NCI-H1436 treated with DMSO at 0.1 percent for 48 hours (cell line): ENCODE results near the gene PRKAR1A.
"Not testable (repeated sequence)": the region's sequence is repeated elsewhere in the genome, so short reads cannot be mapped to it uniquely, and the experiment has no call there.

ENCODE experiments used
- DNase-seq: peaks from one replicate; lab custom pipeline; 2025; lab: John Stamatoyannopoulos, UW

PRKAR1A gene

GRCh38 chr17:68579194-68579927 lies 67.1 kb downstream of the PRKAR1A start:
- DNase-seq: no peak

DNA sequence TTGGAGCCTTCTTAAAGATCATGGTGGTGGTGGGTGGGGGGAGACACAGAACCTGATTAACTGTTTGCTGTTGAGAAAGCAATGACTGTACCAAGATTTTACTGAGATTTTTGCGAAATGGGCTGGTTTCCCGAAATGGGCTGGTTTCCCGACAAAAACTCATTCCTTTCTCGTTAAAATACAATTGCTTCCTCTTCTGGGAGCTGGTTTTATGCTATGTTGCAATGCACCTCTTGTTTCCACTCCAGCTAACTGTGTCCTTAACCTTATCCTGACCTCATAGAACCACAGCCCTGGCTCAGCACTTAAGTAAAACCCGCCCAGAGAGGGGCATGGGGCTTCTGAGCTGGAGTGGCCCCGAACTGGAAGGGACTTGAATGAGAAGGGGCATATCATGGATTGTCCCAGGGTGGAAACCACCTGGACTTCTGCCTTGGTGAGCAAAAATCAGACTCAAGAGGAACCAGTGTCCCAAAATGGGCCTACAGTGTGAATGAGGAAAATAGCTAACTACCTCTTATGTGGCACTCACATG lies 68.1 kb downstream of the PRKAR1A start:
- DNase-seq: no peak

- DNase-seq: no peak
Measured at GRCh38 chr17:68581863-68582645, 69.8 kb downstream of the PRKAR1A start.

DNA sequence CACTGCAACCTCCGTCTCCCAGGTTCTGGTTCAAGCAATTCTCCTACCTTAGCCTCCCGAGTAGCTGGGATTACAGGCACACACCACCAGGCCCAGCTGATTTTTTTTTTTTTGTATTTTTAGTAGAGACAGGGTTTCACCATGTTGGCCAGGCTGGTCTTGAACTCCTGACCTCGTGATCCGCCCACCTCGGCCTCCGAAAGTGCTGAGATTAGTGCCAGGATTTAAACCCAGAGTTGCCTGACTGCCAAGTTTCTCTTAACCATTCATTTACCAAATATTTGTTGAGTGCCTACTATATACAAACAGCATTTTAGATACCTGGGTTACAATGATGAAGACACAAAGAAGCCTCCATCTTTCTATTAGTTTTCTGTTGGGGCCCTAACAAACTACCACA lies 70.6 kb downstream of the PRKAR1A start:
- not testable (repeated sequence) for DNase-seq

DNA sequence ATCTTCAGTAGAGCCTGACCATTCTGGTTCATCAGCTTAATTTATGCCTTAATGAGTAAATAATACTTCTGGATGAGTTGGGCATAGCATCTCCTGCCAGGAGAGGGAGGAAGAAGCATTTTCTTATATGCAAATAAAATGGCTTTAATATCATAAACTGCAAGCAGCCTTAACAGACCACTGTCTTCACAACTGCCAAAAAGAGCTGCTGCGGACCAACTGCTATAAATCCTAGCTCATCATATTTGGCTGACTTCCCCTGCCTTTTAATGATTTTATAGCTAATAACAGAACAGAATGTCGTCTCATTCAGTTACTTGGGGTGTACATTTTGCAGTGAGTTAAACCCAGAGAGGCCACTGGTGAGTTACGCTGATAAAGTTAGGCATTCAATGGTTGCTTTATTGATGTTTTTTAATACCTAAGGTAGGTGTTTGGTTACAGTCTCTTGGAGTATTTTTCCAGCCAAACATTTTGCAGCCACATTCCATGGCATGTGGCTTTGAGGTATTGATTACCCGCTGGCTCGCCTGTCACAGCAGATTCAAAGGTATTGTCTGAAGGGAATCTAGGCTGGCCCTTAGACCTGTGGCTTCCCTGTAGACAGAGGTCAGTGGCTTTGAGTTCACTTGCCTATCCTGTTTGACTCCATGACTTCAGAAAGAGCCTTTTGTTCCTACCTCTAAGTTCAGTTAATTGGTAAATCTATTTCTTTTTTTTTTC lies 72.5 kb downstream of the PRKAR1A start:
- no peak for DNase-seq

- no peak for DNase-seq
Measured at GRCh38 chr17:68585643-68586042, 73.4 kb downstream of the PRKAR1A start.

GRCh38 chr17:68587026-68587425 lies 74.8 kb downstream of the PRKAR1A start:
- no peak for DNase-seq

- no peak for DNase-seq
Measured at GRCh38 chr17:68587847-68588246, 75.6 kb downstream of the PRKAR1A start.

DNA sequence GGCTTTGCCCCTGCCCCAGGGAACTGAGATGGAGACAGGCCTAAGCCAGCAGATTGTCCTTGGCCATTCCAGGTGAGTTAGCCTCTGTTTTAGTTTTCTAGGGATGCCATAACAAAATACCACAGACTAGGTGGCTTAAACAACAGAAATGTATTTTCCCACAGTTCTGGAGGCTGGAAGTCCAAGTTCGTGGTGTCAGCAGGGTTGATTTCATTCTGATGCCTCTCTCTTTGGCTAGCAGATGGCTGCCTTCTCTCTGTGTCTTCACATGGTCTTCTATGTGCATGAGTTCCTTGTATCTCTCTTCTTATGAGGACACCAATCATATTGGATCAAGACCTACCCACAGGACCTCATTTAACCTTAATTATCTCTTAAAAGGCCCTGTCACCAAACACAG lies 76.1 kb downstream of the PRKAR1A start:
- no peak for DNase-seq

DNA sequence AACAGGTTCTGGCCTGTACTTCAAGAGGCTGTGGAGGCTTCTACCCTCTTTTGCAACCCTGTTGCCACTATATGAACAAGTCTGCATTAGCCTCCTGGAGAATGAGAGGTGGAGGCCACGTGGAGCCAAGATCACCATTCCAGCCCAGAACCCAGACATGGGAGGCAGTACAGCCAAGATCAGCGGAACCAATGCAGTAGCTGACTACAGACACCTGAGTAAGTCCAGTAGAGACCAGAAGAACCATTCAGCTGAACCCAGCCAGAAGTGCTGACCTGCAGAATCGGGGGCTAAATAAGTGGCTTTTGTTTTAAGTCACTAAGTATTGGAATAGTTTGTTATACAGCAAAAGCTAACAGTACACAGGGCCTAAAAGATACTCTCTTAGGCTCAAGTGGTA lies 76.9 kb downstream of the PRKAR1A start:
- DNase-seq: no peak

GRCh38 chr17:68591583-68591982 lies 79.4 kb downstream of the PRKAR1A start:
- no peak for DNase-seq

GRCh38 chr17:68592009-68592408 lies 79.8 kb downstream of the PRKAR1A start:
- no peak for DNase-seq

DNA sequence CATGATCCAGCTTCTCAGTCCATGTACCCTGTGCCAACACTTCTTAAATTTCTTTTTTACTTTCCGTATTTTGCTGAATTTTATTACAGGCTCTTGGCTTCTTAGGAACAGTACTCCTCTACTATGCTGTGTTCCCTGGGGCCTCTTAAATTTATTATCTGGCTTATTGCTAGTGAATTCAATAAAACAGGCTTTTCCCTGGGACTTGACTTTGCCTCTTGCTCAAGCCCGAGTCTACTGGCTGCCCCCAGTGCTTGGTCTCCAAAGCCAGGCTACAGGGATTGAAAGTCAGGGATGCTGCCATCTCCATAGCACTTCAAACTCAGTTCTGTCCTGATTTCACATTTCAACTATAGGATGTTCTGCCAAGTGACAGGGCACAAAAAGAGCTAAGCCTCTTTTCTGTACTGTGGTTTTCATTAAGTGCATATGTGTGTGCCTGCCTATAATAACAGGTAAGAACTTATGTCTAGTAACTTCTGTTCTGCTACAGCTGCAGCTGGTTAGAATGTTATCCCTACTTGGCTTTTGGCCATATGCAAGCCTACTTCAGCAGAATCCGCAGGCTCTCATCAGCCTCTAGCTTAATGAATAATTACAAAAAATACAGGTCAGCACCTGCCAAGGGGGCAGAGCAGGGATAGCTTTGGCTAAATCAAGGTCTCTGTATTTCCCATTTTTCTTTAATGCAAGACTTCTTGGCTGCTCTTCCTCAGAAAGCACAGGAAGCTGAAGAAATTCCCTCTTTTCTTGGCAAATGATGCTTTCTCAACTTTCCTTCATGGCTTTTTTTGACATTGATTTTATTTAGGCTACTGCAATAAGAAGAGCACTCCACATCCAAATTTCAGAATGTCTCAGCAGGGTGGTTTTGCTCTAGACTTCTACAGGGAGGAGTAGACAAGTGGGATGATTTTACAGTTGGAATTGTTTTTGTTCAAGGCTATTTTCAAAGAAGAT lies 80.7 kb downstream of the PRKAR1A start:
- DNase-seq: no peak

GRCh38 chr17:68594552-68594951 lies 82.3 kb downstream of the PRKAR1A start:
- DNase-seq: no peak

DNA sequence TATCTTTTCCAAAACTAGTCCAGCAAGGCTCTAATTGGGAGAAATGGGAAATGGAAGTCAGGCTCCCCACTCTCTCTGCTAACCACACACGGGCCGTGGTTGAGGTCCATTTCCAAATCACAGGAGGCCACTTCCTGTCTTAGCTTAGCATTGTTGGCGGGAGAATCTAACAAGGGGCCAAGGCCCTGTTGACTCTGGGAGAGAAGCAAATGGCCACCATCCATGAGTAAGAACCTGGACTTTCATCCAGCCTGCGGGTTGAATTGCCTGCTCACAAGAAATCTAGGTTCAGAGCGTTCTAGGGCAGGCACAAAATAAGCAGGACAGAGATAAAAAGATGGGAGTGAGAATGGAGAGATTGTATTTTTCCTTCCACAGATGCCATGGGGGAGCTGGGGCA lies 83.3 kb downstream of the PRKAR1A start:
- no peak for DNase-seq

DNA sequence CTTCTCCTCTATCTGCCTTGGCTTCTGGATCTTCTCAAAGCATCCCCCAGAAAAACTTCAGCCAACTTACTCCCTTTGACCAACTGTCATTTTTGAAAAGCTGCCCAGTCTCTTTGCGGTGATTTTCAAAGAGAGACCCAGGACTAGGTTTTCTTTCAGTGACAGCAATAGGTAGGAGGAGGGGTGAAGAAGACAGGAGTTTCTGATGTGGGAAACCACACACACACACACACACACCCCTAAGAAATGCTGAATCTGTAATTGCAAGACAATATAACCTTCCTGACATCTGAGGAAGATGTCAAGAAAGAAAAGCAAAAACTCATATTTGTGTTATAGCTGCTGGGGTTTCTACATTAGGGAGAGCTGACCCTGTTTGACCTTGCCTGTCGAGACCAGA lies 83.8 kb downstream of the PRKAR1A start:
- no peak for DNase-seq

GRCh38 chr17:68596411-68596945 lies 84.2 kb downstream of the PRKAR1A start:
- DNase-seq: no peak

DNA sequence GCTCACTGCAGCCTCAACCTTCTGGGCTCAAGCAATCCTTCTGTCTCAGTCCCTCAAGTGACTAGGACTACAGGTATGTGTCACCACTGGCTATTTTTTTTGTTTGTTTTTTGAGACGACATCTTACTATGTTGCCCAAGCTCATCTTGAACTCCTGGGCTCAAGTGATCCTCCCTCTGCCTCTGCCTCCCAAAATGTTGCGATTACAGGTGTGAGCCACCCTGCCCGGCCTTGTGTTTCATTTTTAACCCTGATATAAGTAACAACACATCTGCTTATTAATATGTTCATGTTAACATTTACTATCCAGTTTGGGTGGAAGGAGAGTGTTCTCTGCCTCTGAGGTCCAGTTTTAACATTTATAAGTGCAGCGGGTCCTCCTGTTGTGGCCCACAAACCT lies 85.8 kb downstream of the PRKAR1A start:
- DNase-seq: no peak

DNA sequence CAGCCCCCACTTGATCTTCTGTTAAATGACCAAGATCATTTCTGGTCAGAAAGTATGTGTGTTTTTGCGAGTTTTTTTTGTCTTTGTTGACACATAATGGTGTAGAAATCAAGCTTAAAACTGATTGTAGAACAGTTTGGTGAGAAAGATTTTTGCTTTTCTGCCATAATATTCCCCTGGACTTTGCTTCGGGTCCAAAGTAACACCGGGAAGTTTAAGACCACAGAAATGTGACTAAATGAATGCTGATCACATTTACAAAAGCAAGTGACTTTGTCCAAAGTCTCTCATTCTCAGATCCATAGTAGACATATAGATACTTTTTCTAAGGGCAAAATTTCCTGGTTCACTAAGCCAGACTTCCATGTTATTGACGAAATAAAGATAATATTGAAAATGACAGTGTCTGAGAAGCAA lies 86.3 kb downstream of the PRKAR1A start:
- DNase-seq: no peak

- no peak for DNase-seq
Measured at GRCh38 chr17:68599091-68599490, 86.9 kb downstream of the PRKAR1A start.

DNA sequence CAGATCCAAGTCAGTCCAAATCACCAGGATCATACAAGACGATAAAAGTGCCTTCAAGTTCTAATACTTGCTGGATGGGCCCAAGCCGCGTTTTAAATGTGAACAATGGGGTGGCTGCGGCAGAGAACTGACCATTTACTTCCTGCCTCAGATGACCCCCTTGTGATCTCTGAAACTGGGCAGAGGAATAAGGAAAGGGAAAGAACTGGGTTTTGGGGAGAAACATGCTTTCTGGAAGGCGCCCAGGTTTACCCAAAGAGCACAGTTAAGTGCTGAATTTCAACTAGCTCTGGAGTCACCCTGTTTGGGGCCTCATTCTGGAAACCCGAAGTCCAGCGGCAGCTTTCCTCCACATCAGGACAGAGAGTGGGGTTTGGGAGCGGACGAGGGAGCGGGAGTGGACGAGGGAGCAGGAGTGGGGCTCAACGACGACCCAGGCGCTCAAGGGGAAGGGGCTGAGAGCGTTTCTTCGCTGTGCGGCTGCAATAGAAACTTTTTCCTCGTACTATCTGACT lies 87.4 kb downstream of the PRKAR1A start:
- DNase-seq: no peak
